Mononuclear cell (primary cell): Measurements from ENCODE around the gene NUDT19. TPM values are rescaled to one million over a fixed set of nuclear protein-coding genes. Genes with fewer than 3 reads are reported as not detected.

Source experiments
- H3K27me3 ChIP-seq: 2 replicates; pipeline ENCODE4 v1.6.0; 2011; ENCODE audit warnings: low read length, control low read depth; ENCODE audit not compliant: insufficient read depth
- H3K4me1 ChIP-seq: 2 replicates; pipeline ENCODE4 v1.5.1; 2011; ENCODE audit warnings: mild to moderate bottlenecking, low read length, control low read depth; ENCODE audit not compliant: insufficient read depth
- H3K4me3 ChIP-seq: 2 replicates; pipeline ENCODE4 v1.5.1; 2011; ENCODE audit warnings: mild to moderate bottlenecking, low read length, moderate library complexity
- H3K9me3 ChIP-seq: 2 replicates; pipeline ENCODE4 v1.5.1; 2011; ENCODE audit warnings: low read depth, mild to moderate bottlenecking, control low read depth, low read length
- total RNA-seq: library from RNA; depleted of rRNA; stranded (reverse); fragments of >200 nt; gene quantifications from one replicate; pipeline ENCODE4 v1.2.3, GENCODE V29; 2012

The NUDT19 gene
- total RNA-seq, 1 donor, result 5.7 TPM

DNA sequence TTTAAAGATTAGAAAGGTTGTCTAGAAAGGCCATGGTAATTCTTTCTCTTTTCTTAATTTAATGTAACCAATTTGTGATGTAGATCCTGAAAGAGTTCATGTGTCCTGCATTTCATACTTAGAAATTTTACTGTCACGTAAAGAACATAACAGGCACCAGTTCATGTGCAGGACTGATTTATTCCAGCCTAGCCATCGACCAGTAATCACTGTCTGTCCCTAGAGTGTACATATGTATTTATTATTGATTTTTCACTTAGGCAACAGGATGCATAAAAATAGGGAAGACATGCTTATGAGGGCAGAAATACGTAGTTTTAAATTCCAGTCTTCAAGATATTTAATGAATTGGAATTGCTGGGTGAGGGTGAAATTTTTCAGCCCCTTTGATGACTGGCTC is 65.6 kb downstream of the NUDT19 start:
- Histone ChIP-seq H3K4me3 (no peak overlapping the region), H3K9me3 (no peaks in the 10 kb centered on the region), H3K4me1 (no peaks in the 10 kb centered on the region), H3K27me3 (peaks cover 3% of the 10 kb centered on the region)

Other genes starting within 250 kb of the NUDT19 start
- gene PDCD5, start 110.6 kb upstream of the NUDT19 start, total RNA-seq, result 22.9 TPM
- 22.5 TPM for gene ANKRD27, start 16.6 kb upstream of the NUDT19 start, total RNA-seq
- gene RGS9BP, start 16.0 kb upstream of the NUDT19 start, total RNA-seq, result 0.10 TPM
- gene TDRD12, start 27.9 kb downstream of the NUDT19 start, total RNA-seq, result 0.42 TPM
- gene SLC7A9, start 177.9 kb downstream of the NUDT19 start, total RNA-seq, result not detected